ENCODE measurements around the gene COL6A3.

DNA sequence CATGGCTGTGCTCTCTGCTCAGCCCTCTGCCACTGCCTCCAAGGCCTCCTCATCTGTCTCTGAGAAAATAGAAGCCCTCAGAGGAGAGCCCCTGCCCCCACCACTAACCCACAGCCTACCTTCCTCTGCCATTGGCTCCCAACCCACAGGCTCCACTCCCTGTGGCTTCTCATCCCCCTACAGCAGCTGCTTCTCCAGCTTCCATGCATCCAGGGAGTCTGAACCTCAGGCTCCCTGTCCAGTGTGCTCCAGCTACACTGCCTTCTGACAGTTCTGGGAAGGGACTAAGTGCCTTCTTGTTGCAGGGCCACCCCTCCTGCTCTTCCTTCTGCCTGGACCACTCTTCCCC lies 29.3 kb downstream of the COL6A3 start:
- TF ChIP-seq, protein P1, sequence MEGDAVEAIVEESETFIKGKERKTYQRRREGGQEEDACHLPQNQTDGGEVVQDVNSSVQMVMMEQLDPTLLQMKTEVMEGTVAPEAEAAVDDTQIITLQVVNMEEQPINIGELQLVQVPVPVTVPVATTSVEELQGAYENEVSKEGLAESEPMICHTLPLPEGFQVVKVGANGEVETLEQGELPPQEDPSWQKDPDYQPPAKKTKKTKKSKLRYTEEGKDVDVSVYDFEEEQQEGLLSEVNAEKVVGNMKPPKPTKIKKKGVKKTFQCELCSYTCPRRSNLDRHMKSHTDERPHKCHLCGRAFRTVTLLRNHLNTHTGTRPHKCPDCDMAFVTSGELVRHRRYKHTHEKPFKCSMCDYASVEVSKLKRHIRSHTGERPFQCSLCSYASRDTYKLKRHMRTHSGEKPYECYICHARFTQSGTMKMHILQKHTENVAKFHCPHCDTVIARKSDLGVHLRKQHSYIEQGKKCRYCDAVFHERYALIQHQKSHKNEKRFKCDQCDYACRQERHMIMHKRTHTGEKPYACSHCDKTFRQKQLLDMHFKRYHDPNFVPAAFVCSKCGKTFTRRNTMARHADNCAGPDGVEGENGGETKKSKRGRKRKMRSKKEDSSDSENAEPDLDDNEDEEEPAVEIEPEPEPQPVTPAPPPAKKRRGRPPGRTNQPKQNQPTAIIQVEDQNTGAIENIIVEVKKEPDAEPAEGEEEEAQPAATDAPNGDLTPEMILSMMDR (IDR thresholded peaks at IDR 0.05) = no peak
- TF ChIP-seq POLR2A (IDR thresholded peaks at IDR 0.05) = no peak
